Stomach (tissue), 4 donors: ENCODE measurements around the gene LRRTM2.

Experiments used
- EP300 ChIP-seq: sonication (generic); formaldehyde crosslinking; IDR thresholded peaks from one replicate; pipeline ENCODE4 v1.6.1; 2017; ENCODE audit warnings: antibody characterized with exemption
- POLR2A ChIP-seq, 4 donors: fragments of 450-650 bp; IDR thresholded peaks; one replicate each; pipeline ENCODE4 v1.6.1; 2016; ENCODE audit warnings: antibody characterized with exemption in 4 of 4, control low read depth in 2 of 4, mild to moderate bottlenecking in 1 of 4, moderate library complexity in 1 of 4
- POLR2AphosphoS5 ChIP-seq, 3 donors: sonication (generic); formaldehyde crosslinking; IDR thresholded peaks; one replicate each; pipeline ENCODE4 v1.6.1; 2016; ENCODE audit warnings: antibody characterized with exemption in 3 of 3
- TF ChIP-seq, protein P1 (sequence below), 7 experiments: fragments of 450-650 bp in 4 of 7; fragments of 200-600 bp in 3 of 7; sonication (generic) in 3 of 7; IDR thresholded peaks; one replicate each; pipeline ENCODE4 v1.5.1; 2016 to 2019; ENCODE audit warnings: antibody characterized with exemption in 7 of 7, control low read depth in 2 of 7, mild to moderate bottlenecking in 1 of 7

- TF ChIP-seq EP300 (no peak), POLR2AphosphoS5 (IDR thresholded peaks at IDR 0.05) (no peak), POLR2A (IDR thresholded peaks at IDR 0.05) (no peak)
- TF ChIP-seq, protein P1, sequence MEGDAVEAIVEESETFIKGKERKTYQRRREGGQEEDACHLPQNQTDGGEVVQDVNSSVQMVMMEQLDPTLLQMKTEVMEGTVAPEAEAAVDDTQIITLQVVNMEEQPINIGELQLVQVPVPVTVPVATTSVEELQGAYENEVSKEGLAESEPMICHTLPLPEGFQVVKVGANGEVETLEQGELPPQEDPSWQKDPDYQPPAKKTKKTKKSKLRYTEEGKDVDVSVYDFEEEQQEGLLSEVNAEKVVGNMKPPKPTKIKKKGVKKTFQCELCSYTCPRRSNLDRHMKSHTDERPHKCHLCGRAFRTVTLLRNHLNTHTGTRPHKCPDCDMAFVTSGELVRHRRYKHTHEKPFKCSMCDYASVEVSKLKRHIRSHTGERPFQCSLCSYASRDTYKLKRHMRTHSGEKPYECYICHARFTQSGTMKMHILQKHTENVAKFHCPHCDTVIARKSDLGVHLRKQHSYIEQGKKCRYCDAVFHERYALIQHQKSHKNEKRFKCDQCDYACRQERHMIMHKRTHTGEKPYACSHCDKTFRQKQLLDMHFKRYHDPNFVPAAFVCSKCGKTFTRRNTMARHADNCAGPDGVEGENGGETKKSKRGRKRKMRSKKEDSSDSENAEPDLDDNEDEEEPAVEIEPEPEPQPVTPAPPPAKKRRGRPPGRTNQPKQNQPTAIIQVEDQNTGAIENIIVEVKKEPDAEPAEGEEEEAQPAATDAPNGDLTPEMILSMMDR (IDR thresholded peaks at IDR 0.05), result no peak
Measured at GRCh38 chr5:138900281-138900965, 25.3 kb upstream of the LRRTM2 start.
